GM19043 (cell line): ENCODE measurements around the gene TMEM59.
"Not testable (repeated sequence)": the region's sequence is repeated elsewhere in the genome, so short reads cannot be mapped to it uniquely, and the experiment has no call there.

Experiments used
- ATAC-seq: cut with Tn5 transposase; IDR thresholded peaks from one replicate; pipeline ENCODE4 v1.9.1; 2021; ENCODE audit warnings: low read depth; ENCODE audit not compliant: unreplicated experiment

TMEM59 gene

DNA sequence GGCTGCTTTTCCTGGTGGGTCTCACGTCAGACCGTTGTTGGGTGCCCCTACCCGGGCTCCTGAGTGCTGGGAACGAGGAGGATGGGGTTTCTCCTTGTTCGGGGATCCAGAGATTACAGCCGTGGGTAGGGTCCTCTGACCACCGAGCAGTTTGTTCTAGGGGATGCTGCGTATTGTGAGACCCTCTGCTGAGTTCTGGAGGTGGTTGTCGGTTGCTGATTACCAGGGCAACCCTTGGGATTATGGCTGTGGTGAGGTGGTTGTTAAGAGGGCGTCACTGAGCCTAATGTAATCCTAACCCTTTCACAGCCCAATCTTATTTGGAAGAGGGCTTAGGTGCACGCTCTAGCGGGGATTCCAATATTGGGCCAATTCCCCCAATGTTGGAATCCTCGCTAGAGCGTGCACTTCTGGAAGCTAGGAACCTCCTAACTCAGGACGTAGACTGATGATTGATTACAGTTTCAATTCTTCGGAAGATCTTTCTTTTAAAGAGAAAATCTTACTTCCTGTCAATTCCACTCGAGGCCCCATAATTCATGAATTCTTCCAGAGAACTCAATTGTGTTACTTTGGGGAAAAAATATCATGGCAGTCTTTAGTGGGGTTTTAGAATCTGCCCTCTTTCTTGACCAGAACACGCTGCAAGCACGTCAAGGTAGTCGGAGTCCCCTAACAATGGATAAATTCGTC lies 887 bp upstream of the TMEM59 start:
- ATAC-seq = no peak

DNA sequence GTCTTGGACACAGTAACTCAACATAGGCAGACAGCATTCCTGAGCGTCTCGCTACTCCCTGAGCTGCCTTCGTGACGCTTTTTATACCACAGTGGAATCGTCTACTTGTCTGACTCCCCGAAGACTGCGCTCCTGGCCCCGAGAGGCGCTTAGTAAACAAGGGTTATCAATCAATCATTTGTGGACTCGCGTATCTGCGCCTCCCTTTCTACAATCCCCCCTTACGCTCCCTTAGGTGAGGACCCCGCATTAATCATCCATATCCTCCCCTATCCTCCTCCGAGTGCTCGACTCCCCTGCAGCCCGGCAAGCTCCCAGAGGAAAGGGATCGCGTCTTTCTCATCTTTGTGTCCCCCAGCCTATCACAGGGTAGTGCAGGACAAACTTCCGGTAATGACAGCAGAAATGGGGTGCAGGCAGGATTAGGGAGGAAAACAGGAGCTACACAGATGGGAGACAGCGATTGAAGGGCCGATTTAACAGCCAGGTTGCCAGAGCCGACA lies 522 bp downstream of the TMEM59 start:
- peak; percentile 9 for ATAC-seq

DNA sequence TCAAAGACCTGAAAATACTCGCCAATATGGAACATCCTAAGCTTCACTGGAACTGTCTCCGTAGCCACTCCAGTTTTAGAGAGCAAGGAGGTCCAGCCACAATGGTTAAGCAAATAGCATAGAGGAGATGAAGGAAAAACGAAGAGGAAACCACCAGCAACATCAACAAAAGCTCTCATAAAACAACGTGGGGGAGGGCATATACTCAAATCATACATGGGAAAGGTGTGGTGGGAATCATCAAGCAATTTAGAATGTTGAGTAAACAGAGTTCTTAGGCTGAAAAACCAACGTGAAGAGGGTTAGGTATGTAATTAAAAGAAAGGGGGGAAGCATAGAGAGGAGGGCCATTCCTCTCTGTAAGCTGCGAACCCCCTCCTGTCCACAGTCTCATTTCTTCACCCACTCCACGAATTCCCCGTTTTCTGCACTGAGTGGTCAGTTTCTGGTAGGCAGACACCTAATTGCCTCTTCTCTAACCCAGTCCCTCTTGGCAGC lies 1.0 kb downstream of the TMEM59 start:
- no peak for ATAC-seq

DNA sequence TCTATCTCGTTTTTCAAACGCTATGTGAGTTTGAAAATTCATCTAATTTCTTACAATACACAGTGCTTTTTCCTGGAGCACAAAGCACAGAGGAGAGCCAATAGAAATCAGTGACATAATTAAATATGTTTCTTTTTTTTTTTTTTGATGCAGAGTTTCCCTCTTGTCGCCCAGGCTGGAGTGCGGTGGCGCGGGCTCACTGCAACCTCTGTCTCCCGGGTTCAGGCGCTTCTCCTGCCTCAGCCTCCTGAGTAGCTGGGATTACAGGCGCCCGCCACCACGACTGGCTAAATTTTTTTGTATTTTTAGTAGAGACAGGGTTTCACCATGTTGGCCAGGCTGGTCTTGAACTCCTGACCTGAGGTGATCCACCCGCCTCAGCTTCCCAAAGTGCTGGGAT lies 2.6 kb downstream of the TMEM59 start:
- not testable (repeated sequence) for ATAC-seq

DNA sequence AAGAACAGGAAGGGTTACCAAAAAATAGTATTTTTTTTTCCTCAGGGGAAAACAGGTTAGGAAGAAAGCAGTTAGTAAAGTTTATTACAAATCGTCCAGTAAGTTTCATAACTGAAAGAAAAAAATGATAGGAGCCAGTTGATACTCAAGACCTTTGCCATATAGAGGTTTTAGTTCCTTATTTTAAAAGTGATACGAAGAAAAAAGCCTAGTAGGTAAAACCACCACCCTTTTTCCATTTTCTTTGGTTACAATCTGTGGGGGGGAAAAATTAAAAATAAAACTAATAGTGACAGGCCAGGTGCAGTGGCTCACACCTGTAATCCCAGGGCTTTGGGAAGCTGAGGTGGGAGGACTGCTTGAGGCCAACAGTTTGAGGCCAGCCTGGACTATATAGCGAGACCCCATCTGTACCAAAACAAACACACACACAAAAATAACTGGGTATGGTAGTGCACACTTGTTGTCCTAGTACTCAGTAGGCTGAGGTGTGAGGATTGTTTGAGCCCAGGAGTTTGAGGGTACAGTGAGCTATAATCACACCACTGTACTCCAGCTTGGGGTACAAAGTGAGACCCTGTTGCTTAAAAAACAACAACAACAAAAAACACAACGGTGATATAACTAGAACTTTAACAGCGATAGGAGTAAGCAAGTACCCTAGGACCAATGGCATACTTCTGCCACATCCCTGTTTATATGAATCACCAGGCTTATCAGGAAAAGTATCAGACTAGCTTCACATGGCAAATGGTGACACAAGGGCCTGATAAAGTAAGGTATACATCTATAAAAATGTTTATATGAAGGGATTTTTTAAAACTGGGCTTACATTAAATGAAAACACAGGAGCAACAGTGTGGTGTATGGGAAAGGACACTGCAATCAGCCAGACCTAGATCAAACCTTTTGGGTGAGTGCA lies 5.4 kb downstream of the TMEM59 start:
- ATAC-seq = no peak

DNA sequence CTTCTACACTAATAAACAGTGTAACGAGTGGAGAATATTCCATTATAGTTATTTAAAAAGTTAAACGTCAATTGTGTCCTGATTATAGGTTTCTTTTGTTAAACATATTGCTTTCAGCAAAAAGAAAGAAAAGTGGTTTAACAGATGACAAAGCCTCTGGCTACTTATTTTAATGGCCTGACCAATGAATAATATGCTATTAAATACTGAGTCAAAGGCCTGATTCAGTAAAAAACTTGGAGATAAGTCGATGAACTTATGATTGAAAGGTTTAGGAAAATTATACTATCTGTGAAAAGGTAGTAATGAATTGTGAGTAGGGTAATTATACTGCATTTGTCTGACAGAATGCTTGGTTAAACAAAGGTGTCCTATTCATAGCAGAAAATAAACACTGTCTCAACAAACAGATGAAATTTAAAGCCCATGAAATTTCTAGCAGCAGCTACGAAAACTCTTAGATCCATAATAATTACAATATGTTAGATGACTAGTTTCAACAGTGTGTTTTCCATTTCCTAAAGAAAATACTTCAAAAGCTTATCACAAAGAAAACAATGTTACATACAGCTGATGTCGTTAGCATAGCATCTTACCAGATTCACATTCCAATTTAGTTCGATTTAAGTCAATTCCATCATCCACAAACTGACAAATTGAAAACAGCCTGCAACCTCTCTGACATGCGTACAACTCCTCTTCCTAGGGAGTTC lies 6.2 kb downstream of the TMEM59 start:
- no peak for ATAC-seq

DNA sequence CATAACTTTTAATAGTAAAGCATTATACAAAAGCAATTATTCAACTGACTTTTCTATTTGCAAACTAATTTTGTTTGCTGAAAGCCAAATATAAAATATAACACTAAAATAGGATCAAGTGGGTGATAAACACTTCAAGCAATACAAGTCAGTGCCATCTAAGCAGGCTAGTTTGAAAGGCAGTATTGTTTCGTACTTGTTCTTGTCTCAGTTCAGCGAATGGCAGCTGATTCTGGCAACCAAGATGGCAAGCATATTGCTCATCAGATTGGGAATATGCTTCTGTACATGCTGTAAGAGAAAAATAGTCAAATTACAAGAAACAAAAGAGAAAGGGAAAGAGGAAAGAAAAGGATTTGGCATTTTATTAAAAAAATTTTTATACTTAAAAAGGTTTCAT lies 7.5 kb downstream of the TMEM59 start:
- no peak for ATAC-seq

DNA sequence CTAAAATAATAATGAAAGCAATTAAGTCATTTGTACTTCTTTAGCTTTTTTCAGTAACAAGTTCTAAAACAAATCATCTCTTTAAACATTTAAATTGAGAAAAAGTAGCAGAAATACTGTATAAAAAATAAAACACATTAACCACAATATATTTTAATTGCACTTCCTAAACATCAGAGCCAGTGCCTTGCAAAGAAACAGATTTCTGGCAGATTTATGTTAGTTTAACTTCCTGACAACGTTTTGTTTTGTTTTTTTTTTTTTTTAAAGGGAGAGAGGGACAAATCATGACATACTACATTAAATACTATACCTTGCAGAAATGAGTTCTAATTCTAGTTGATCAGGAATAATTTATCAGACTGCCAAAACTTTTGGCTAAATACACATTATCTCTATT lies 11.2 kb downstream of the TMEM59 start:
- ATAC-seq = no peak

DNA sequence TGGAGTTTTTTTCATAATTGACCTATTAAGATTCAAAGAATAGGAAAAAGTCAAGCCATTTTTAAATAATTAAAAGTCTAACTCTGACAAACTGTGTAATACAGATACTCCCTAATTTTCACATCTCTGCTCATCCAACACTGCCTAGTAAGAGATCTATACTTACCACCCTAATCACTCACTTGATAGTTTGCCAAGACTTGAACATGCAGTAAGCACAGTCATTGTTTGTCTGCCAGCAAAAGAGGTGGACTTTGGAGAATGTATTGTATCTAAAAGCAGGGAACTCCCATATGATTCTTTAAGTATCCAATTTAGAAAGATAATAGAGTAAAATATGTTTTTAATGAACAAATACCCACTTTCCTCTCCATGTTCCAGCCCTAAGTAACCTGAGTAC lies 15.5 kb downstream of the TMEM59 start:
- ATAC-seq = no peak

DNA sequence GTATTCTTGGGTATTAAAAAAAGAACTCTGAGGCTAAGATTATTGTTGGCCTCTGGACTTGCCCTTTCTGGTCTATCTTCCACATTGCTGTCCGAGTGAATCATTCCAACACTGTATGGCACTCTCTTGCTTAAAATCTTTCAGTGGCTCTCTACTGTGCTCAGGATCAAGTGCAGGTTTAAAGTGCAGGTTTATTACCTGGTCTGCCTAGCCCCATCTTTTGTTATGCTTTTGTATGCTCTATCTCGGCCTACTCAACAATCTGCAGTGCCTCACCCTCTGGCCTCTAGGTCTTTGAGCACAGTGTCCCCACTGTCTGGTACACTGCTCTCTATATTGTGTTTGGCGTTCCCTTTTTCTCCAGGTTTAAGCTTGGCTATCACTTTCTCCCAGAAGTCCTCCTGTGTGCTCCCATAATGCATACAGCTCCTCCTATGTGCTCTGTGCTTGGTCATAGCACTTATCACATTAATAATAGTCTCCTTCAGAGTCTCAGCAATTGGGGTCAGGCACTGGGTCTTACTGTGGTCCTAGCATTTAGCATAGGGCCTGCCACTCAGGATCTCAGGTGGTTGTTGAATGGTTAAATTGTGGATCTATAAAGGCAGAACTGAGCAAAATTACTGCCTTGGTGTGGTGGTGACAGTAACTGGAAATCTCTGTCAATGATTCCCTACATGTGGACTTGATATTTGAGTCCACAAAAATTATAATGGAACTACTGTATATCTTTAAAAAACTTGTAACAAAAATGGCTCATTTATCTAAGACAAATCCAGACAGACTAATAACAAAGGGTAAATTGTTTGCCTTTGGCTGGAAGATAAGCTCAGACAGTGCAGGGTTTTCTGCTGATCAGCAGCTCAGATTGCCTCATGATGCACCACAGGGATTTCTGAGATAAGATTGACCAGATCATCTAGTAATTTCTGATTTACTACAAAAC lies 24.4 kb downstream of the TMEM59 start:
- no peak for ATAC-seq

DNA sequence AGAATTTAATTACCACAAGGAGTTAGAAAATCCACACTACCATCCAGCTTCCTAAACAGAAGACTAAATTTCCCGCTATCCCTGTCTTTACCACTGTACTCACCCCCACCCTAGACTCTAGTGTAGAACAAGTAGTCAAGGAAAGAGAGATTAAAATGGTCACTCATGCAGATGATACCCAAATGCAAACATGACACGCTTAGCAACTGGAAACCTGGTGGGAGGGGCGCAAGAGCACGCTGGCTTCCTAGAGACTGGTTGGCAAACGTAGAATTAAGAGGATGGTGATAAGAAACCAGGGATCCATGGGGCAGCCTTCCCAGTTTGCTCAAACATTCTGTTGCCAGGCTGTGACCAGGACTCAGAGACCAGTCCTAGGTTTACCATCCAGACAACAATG lies 25.2 kb downstream of the TMEM59 start:
- no peak for ATAC-seq

DNA sequence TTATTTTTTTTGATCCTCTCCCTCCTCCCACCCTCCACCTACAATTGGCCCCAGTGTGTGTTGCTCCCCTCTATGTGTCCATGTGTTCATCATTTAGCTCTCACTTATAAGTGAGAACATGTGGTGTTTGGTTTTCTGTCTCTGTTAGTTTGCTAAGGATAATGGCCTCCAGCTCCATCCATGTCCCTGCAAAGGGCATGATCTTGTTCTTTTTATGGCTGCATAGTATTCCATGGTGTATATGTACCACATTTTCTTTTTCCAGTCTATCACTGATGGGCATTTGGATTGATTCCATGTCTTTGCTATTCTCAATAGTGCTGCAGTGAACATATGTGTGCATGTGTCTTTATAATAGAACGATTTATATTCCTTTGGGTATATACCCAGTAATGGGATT lies 28.2 kb downstream of the TMEM59 start:
- not testable (repeated sequence) for ATAC-seq

DNA sequence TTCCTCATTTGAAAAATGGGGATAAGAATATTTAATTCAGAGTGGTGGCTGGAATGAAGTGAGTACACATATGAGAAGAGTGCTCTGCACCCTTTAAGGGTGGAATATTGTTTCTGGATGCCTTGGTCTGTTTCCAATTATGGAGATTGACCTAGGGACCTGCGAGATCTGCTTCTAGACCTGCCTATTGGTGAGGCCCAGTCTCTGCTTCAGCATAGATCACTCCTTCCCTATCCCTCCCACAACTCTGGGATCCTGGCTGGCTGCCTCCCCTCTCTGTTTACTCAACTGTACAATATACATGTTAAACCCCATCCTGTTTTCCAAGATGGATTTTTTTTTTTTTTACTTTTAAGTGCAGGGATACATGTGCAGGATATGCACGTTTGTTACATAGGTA lies 28.6 kb downstream of the TMEM59 start:
- ATAC-seq = no peak

DNA sequence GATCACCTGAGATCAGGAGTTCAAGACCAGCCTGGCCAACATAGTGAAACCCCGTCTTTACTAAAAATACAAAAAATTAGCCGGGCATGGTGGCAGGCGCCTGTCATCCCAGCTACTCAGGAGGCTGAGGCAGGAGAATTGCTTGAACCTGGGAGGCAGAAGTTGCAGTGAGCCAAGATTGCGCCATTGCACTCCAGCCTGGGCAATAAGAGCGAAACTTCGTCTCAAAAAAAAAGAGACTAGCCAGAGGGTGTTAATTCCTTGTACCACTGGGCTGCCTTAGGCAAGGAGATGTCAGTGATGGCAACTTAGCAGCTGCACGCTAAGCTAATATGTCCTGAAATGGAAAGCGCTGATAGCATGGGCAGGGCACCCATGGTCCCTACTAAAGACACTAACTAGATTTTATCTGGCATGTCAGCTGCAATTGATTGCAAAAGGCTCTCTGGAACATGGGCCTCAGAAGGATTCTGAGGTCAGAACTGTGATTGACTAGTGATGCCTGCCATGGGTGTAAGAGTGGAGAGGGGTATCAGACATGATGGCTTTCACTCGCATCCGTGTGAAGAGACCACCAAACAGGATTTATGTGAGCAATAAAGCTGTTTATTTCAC lies 33.3 kb downstream of the TMEM59 start:
- not testable (repeated sequence) for ATAC-seq

DNA sequence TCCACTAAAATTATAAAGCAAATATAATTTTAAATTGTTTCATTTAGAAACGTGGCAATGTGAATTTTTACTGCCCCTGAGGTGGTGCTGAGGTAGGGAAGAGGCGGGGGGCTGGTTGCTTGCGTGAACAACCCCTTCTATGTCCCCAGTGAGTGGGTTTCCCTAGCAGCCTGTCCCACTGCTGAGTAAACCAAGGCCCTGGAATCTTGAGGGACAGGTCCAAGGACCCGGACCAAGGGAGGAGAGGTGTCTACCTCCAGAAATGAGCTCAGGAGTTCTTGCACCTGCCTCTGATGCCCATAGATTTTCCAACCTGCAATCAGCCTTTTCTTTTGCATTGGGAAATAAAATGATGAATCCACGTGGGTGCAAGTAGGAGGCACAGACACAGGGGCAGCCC lies 34.4 kb downstream of the TMEM59 start:
- no peak for ATAC-seq

DNA sequence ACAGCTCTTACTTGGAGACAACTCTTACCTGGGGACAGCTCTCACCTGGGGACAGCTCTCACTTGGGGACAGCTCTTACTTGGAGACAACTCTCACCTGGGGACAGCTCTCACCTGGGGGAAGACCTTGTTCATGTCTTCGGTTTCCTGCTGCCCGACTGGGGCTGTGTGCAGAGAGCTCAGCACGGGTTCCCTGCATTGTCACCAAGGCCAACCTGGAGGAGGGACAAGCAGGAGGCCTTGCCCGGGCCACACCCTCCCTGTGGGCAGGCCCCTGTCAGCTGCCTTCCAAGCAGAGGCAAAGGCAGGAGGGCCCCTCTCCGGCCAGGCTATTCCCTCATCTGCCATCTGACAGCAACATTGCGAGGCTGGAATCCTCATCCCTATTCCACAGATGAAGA lies 35.0 kb downstream of the TMEM59 start, which contains the start of gene LDLRAD1:
LDLRAD1 (minus strand) TSS at position 208 of the 400 bp plus-strand sequence; CDS start at position 134, 74 bp downstream.
- no peak for ATAC-seq

DNA sequence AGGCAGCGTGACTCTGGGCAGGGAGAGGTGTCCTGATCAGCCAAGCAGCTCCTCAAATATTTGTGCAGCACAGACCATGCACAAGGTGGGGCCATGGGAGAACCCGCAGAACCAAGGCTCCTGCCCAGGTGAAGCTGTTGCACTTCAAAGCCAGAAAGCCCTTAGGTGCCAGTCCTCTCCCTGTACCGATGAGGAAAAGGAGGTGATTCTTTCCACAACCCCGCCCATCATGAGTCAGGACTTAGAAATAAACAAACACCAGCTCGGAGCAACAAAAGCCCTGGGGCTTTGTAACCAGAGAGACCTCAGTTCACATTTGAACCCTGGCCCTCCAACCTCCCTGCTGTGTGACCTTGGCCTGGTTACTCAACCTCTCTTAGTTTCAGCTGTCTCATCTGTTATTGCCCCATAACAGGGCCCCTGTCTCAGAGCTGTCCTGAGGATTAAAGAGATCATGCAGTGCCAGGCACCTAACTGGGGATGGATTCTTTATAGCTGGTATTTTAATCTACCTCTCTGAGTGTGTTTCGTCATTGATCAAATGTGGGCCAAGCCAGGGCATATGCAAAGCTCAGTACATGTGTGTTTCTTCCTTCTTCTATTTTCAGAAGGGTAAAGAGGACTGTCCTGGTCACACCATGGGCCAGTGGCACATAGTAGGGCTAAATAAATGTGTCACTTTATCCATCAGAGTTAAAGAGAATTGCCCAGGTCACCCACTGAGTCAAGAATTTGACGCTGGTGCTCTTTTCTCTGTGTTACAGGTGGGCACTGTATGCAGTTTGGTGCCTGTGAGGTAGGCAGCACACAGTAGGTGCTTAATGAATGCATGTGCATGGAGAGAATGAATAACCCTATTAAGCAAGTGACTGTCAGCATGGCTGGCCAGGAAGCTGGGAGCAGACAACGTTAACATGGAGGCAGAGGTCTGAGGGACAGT lies 36.4 kb downstream of the TMEM59 start:
- no peak for ATAC-seq

DNA sequence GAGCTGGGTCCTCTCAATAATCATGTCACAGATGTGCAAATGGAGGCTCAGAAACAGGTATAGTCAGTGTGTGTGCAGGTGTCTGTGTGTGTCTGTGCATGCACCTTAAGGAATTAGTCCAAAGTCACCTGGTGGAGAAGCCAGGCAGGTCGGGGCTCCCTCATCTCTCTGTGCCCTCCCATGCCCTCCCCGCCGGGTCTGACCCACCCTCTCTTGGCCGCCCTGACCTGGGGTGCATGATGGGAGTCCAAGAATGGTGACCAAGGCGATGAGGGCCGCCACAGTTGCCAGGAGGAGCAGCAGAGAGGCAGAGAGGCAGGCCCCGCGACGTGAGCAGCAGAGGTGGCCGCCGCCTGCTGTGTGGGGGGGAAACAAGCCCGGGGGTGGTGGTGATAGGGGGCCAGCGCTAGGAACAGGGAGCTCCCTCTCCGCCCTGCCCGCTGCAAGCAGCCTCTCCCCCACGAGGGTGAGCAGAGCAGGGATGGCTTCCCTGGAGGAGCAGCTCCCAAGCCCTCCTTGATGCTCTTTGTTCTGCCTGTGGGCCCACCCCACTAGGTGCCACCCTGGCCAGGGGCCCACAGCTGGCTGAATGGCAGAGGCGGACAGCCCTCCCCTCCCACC lies 38.9 kb downstream of the TMEM59 start:
- no peak for ATAC-seq
